Measurements from ENCODE around the gene PRKCB.

PRKCB gene

GRCh38 chr16:24130494-24131085, 294.8 kb downstream of the PRKCB start:
- POLR2A ChIA-PET (ENCODE audit: low non-redundant PET), result no interaction called here
- TF ChIP-seq CTCF (conservative IDR thresholded peaks at IDR 0.05; ENCODE audit: low read depth), result no peak
- no peak overlapping the region for H3K27ac ChIP-seq
- no peak for DNase-seq (ENCODE audit: low spot score)
- CTCF ChIA-PET, result interaction anchor here (1.2 kb wide), 1 partner anchor 22 kb away, joined by 3 read pairs; no protein-coding TSS in a partner anchor

GRCh38 chr16:24131294-24131693, 295.5 kb downstream of the PRKCB start:
- DNase-seq (ENCODE audit: low spot score), result no peak
- POLR2A ChIA-PET (ENCODE audit: low non-redundant PET), result no interaction called here
- H3K27ac ChIP-seq, result no peak overlapping the region
- CTCF ChIA-PET, result interaction anchor here (1.2 kb wide), 1 partner anchor 21 kb away, joined by 3 read pairs; no protein-coding TSS in a partner anchor
- no peak for TF ChIP-seq CTCF (conservative IDR thresholded peaks at IDR 0.05; ENCODE audit: low read depth)

- POLR2A ChIA-PET (ENCODE audit: low non-redundant PET), result no interaction called here
- TF ChIP-seq CTCF (conservative IDR thresholded peaks at IDR 0.05; ENCODE audit: low read depth), result no peak
- CTCF ChIA-PET, result no interaction called here
Measured at GRCh38 chr16:24132048-24132796, 296.4 kb downstream of the PRKCB start.

GRCh38 chr16:24132797-24133155, 297.0 kb downstream of the PRKCB start:
- no peak for TF ChIP-seq CTCF (conservative IDR thresholded peaks at IDR 0.05; ENCODE audit: low read depth)
- no peak for DNase-seq (ENCODE audit: low spot score)
- ChIA-PET POLR2A (ENCODE audit: low non-redundant PET) (no interaction called here), CTCF (no interaction called here)
- H3K27ac ChIP-seq, result no peak overlapping the region

More at GRCh38 chr16:24132048-24132796, 296.4 kb downstream of the PRKCB start:
- no peak for DNase-seq (ENCODE audit: low spot score)
- H3K27ac ChIP-seq, result no peak overlapping the region

GRCh38 chr16:24135624-24136565, 300.1 kb downstream of the PRKCB start:
- TF ChIP-seq CTCF (conservative IDR thresholded peaks at IDR 0.05; ENCODE audit: low read depth), result no peak
- CTCF ChIA-PET, result no interaction called here
- no peak overlapping the region for H3K27ac ChIP-seq
- POLR2A ChIA-PET (ENCODE audit: low non-redundant PET), result no interaction called here
- DNase-seq (ENCODE audit: low spot score), result no peak

GRCh38 chr16:24138024-24138423, 302.2 kb downstream of the PRKCB start:
- DNase-seq (ENCODE audit: low spot score), result no peak
- no peak overlapping the region for H3K27ac ChIP-seq
- no peak for TF ChIP-seq CTCF (conservative IDR thresholded peaks at IDR 0.05; ENCODE audit: low read depth)
- POLR2A ChIA-PET (ENCODE audit: low non-redundant PET), result no interaction called here
- CTCF ChIA-PET, result interaction anchor here (0.6 kb wide), 1 partner anchor 96 kb away, joined by 3 read pairs; no protein-coding TSS in a partner anchor

All from RWPE1 (cell line).